Stromal cell of bone marrow (primary cell): ENCODE measurements around the gene APOL6.
"Not testable (repeated sequence)": the region's sequence is repeated elsewhere in the genome, so short reads cannot be mapped to it uniquely, and the experiment has no call there.

Source experiments
- DNase-seq: peaks from one replicate; pipeline ENCODE4 v3.0.0-alpha.2; 2012; ENCODE audit warnings: low read depth

APOL6 gene

GRCh38 chr22:35637254-35637653 lies 11.0 kb upstream of the APOL6 start:
- no peak for DNase-seq

GRCh38 chr22:35638001-35638400 lies 10.2 kb upstream of the APOL6 start:
- no peak for DNase-seq

DNA sequence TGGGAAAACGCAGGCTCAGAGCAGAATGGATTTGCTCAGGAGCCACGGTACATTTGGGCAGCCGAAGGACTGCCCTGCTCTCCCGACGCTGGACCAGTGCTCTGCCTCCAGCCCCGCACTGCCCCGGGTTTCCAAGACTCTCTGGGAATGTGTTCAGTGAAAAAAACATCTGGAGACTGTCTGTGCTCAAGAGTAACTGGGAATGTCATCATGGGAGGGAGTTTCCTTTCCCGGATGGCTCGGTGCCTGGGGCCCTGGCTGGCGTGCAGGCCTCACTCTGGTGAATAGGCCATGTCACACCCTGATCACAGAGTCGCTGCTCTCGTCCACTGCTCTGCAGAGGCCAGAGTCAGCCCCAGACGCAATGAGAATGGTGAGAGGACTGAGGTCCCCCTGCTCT lies 9.8 kb upstream of the APOL6 start:
- DNase-seq: peak; percentile 67

DNA sequence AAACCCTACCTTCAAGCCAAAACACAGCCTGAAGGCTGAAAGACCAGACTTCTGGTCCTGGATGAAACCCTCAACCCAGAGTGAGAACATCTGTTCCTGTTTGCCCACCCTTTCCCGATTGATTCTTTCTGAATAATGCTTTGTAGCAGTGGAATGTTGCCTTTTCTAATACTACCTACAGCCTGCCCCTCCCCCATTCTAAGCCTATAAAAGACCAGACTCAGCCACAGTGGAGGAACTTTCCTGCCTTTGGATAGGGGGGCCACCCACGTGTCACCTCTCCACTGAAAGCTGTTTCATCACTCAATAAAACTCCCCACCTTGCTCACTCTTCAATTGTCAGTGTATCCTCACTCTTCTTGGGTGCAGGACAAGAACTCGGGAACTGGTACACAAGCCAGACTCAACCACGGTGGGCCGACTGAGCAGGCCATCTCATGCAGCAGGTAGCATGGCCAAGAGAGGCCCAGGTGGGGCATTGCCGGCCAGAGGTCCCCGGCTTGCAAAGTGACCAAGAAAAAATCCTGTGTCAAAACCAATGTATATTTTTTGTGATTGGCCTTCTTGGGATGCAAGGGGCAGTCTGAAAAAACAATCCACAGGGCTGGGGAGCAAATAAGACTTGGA lies 6.6 kb upstream of the APOL6 start:
- DNase-seq: no peak

- no peak for DNase-seq
Observed at GRCh38 chr22:35642305-35642741, 5.9 kb upstream of the APOL6 start.

DNA sequence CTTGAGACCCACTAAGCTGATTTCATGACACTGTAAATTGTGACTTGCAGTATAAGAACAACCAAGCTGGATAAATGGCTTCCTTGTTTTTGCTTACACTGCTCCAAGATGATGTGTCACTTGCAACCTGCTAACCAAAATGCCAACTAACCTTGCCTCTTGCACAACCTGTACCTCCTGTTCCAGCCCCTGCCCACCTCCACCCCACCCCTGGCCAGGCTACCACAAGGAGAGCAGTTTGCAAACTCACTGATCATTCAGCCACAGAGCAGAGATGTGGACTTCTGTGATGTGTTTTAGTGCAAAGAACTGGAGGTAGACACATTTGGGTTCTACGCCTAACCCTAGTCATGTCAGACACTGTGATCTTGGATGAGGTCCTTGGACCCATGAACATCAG lies 4.3 kb upstream of the APOL6 start:
- no peak for DNase-seq

- no peak for DNase-seq
Observed at GRCh38 chr22:35645646-35646045, 2.6 kb upstream of the APOL6 start.

DNA sequence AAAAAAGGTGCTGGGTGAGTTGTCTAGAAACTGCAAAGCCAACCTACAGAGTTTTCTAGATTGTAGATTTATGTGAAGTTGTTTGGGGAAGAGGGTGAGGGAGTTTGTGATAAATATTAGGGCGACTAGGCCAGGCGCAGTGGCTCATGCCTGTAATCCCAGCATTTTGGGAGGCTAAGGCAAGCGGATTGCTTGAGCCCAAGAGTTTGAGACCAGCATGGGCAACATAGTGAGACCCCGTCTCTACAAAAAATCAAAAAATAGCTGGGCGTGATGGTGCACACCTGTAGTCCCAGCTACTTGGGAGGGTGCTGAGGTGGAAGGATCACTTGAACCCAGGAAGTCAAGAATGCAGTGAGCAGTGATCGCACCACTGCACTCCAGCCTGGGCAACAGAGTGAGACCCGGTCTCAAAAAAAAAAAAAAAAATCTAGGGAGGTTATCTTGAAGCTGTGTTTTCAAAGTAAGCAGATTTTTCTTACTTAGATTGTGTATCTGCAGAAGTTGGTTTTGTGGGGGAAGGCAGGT lies 844 bp downstream of the APOL6 start:
- DNase-seq: no peak

- no peak for DNase-seq
Observed at GRCh38 chr22:35649636-35650250, 1.5 kb downstream of the APOL6 start.

DNA sequence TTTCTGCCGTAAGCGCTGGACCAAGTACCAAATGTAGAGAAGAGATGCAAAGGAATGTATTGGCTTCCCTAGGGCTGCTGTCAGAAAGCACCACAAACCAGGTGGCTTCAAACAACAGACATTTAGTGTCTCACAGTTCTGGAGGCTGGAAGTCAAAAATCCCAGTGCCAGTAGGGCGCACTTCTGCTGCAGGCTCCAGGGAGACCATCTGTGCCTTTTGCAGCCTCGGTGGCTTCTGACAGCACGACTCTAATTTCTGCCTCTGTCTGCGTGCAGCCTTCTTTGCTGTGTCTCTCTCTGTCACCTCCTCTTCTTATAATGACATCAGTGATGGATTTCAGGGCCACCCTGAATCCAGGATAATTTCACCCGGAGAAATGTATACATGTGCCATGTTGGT lies 2.8 kb downstream of the APOL6 start:
- no peak for DNase-seq

DNA sequence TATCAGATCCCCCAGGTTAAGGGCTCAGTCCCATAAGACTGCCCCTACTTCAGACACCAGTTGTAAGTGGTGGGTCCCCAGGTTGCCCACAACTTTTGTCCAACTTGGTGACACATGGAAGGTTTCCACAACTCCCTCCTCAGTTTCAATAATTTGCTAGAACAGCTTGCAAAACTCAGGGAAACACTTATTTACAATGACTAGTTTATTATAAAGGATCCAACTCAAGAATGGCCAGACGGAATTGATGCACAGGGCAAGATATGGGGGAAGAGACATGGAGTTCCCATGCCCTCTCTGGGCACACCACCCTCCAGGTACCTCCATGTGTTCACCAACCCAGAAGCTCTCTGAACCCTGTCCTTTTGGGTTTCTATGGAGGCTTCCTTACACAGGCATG lies 5.6 kb downstream of the APOL6 start:
- DNase-seq: no peak

DNA sequence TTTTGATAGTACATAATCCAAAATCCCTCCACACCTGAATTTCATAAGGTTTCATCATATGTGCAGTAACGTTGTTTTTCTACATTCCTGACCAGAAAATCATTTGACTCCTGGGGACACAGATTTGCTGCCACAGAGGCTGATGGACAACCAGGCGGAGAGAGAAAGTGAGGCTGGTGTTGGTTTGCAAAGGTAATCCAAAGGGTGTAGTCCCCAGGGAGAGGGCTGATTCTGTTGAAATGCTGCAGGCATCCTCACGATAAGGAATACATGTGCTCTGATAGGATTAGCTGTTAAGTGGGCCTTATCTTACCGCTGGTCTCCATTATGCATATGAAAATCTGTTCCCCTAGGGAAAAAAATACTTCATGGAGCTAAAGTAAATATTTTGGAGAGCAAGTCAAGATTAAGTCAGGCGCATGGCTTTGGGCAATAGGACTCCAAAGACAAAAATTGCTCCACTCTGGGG lies 8.1 kb downstream of the APOL6 start:
- no peak for DNase-seq

DNA sequence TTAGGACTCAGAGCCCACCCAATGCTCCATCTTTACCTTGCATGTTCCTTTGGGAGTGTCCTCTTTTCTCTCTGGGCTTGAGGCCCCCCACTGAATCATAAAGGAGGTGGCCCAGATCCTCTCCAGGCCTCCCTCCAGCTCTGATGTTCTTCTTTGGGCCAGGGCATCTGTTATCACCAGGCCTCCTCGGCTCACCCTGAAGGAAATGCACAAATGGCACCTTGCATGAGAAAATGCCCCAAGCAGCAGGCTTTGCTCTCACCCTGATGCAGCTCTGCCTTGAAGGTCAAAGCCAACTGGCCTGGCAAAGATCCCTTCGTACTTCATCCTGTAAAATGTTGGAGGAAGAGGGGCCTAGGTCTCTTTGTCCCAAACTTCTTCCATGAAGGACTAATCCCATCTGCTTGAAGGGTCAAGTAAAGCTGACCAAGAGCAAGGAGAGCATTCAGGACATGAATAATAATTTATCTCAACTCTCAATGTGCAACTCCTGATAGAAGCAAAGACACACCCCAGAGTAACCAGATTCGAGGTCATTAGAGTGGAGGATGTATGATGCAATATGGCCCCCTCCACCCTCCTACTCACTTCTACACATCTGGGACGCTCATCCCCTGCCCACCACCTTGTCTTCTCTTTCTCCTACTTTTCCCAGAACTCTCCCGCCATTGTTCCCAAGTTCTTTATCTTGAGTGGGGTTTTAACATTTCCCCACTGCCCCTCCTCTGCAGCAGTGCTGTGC lies 9.5 kb downstream of the APOL6 start:
- DNase-seq: no peak

DNA sequence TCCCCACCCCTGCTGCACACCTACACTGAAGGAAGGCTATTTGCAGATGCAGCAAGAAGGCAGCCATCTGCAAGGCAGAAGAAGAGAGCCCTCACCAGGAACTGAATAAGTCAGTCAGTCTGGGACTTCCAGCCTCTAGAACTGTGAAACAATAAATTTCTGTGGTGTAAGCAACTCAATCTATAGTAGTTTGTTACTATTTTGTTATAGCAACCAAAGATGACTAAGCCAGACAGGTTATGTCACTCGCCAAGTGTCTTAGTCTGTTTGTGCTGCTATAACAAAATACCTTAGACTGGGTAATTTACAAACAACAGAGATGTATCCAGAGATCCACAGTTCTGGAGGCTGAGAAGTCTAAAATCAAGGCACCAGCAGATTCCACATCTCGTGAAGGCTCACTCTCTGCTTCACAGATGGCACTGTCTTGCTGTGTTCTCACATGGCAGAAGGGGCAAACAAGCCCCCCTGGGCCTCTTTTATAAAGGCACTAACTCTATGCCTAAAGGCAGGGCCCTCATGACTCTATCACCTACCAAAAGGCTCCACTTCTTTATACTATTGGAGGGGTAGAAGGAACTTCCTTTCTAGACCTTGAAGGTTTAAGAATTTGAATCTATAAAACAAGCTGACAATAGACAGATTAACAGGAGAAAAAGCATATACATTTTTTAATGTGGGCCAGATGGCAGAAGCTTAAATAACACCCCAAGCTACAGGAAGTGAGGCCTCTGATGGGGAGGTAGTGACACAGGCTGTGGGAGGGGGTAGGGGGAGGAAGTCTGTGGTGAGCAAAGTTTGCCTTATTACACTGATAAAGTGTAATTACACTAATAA lies 12.3 kb downstream of the APOL6 start:
- no peak for DNase-seq

DNA sequence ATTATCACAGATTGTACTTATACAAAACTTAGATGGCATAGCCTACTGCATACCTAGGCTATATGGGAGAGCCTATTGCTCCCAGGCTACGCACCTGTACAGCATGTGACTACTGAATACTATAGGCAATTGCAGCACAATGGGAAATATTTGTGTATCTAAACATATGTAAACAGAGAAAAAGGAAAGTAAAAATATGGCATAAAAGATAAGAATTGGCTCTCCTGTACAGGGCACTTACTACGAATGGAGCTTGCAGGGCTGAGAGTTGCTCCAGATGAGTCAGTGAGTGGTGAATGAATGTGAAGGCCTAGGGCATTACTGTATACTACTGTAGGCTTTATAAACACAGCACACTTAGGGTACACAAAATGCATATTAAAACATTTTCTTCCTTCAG lies 13.2 kb downstream of the APOL6 start:
- DNase-seq: no peak

- DNase-seq: no peak
Observed at GRCh38 chr22:35662914-35663313, 14.7 kb downstream of the APOL6 start.

DNA sequence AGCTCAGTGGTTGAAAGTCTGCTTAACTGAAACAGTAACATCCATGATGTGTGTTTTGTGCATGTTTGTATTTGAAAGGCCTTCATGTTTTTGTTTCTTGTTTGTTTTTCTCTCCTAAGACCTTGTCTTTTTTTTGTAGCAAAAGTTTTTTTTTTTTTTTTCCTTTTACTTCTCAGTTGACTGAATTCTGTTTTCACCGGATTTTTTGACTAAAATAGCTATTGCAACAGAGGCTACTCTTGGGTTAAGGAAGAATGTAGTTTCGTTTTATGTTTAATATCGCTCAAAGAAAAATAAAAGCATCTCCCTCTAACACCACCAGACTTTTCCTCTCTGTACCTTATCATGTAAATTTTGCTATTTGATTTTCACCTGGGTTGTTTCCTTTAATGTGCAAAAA lies 15.1 kb downstream of the APOL6 start:
- peak; percentile 38 for DNase-seq

DNA sequence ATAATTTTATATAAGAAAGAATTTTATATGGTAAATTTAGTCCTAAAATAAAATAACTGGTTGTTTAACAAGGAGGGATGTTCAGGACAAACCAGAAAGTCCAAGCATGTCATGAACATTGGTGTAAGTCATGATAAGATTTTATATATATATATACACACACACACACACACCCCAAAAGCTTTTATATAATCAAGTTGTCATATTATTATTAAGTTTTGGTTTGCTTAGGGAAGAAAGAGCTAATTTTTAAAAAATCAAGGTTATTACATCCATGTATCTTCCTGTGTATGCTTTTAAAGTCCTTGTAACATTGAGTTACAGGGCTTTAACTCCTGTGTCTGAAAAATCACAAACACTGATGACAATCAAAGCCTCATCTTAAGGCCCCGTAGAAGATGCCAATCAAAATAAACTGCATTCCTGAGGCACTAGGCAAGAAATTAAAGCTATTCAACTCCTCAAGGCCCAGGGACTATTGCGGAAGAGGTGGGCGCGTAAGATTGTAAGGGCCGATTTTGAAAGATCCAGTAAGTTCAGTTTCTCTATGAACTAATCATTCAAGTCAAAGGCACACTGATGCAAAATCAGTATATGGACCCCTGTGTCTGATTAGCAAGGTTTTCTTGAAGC lies 16.8 kb downstream of the APOL6 start:
- no peak for DNase-seq

- not testable (repeated sequence) for DNase-seq
Observed at GRCh38 chr22:35666699-35667098, 18.5 kb downstream of the APOL6 start.

DNA sequence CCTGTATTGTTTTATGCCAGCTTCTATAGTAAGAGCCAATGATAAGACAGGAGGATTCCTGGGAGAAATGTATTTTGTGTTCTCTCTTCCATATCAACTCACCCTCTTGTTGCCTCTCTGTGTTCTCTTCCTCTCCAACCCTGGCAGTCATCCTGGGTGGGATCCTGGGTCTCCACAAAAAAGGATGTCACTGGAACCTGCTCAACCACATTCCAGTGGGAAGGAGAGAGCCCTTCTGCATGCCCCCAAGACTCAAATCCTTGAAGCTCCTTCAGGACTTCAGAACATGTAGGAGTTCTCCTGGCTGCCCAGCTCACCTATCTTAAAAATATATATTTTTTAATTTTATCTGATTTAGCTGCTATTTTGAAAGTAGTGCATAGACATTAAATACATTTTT lies 26.1 kb downstream of the APOL6 start:
- no peak for DNase-seq

DNA sequence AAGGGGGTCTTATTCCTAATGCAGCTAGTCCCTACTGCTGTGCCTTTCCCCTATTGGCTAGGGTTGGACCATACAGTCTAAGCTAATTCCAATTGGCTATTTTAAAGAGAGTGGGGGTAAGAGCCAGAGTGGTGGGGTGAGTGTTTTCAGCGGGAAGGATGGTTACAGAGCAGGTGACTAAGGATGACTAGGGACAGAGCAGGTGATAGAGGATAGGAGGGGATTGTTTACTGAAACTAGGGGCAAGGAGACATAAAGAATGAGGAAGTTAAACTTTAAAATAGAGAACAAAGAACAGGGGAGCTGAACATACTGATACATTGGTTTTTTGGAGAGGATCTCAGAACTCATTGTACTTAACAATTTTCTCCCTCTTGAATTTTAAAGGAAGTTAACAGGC lies 27.8 kb downstream of the APOL6 start:
- not testable (repeated sequence) for DNase-seq
